Activated CD4-positive, alpha-beta T cell treated with anti-CD3 and anti-CD28 coated beads, Interleukin-2, amount 10 ng/mL, durations not matched to agents 7 days and 5 days (primary cell): ENCODE data around the gene SPANXN1. TPM values are rescaled to one million over a fixed set of nuclear protein-coding genes. Genes with fewer than 3 reads are reported as not detected.
"Not testable (repeated sequence)": the region's sequence is repeated elsewhere in the genome, so short reads cannot be mapped to it uniquely, and the experiment has no call there.

Experiments used
- CTCF ChIA-PET: fragments of 350-600 bp; sonication (Branson Sonifier 250); formaldehyde crosslinking; loops from one replicate; lab custom pipeline; 2021; ENCODE audit warnings: antibody characterized with exemption; lab: Charles Lee
- POLR2A ChIA-PET: fragments of 350-600 bp; sonication (Branson Sonifier 250); formaldehyde crosslinking; loops from one replicate; lab custom pipeline; 2021; ENCODE audit warnings: antibody characterized with exemption; lab: Charles Lee
- DNase-seq: peaks from one replicate; pipeline ENCODE4 v3.0.0-alpha.2; 2020
- H3K27ac Mint-ChIP-seq: one replicate; pipeline ENCODE4 v1.8.0; 2021; ENCODE audit warnings: mild to moderate bottlenecking, moderate library complexity, mixed read lengths
- H3K27me3 Mint-ChIP-seq: one replicate; pipeline ENCODE4 v1.8.0; 2021; ENCODE audit warnings: mixed read lengths
- H3K36me3 Mint-ChIP-seq: one replicate; pipeline ENCODE4 v1.8.0; 2021; ENCODE audit warnings: low read depth, mixed read lengths
- H3K4me1 Mint-ChIP-seq: one replicate; pipeline ENCODE4 v1.8.0; 2021; ENCODE audit warnings: mixed read lengths
- H3K4me3 Mint-ChIP-seq: one replicate; pipeline ENCODE4 v1.8.0; 2021; ENCODE audit warnings: mild to moderate bottlenecking, moderate library complexity, mixed read lengths
- H3K9me3 Mint-ChIP-seq: one replicate; pipeline ENCODE4 v1.8.0; 2021; ENCODE audit warnings: mixed read lengths
- total RNA-seq, 2 experiments: library from RNA; stranded (reverse); gene quantifications; one replicate each; pipeline ENCODE4 v1.2.3, GENCODE V29; 2021

Gene SPANXN1
- total RNA-seq: not detected

DNA sequence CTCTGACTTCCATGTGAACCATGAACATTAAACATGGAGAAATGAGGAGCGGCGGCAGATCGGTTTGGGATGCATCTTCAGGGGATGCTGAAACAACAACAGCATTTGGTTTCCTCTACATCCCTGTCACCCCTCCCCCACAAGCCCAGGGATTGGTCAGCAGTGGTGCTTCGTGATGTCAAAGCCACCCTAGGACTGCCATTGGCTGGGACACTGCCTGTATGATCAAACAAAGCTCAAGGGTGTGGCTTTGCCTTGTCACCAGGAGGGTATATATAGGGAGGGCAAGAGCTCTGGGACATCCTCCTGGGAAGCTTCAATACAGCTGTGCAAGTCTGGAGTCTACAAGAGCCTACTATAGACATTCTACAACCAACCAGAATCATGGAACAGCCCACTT is at the start of gene SPANXN1:
TSS of gene SPANXN1 (plus strand) at position 301 of the 400 bp plus-strand sequence. CDS start at position 385, 84 bp downstream.
- H3K36me3 Mint-ChIP-seq, H3K27me3 Mint-ChIP-seq, H3K4me1 Mint-ChIP-seq, H3K27ac Mint-ChIP-seq, CTCF ChIA-PET, POLR2A ChIA-PET, H3K4me3 Mint-ChIP-seq, DNase-seq, H3K9me3 Mint-ChIP-seq: not testable (repeated sequence)

DNA sequence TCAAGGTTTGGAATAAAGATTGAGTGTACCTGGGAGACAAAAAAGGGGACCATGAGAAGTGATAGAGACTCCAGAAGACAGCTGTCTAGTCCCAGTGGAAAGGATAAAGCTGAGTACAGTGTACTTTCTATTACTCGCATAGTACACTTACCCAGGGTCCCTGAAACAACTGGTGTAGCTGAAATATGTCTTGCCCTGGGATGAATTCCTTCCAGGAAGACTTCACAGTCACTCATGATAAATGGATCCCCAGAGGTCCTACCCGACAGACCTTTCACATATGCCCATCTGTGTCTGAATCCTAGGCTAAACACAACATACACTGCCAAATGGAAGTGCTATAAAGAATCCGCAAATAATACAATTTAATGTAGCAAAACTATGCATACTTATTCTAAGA is 48.2 kb upstream of the SPANXN1 start:
- H3K4me1 Mint-ChIP-seq: no peaks in the 10 kb centered on the region
- ChIA-PET POLR2A (no interaction called here), CTCF (no interaction called here)
- H3K9me3 Mint-ChIP-seq: no peaks in the 10 kb centered on the region
- H3K27me3 Mint-ChIP-seq: no peaks in the 10 kb centered on the region
- no peaks in the 10 kb centered on the region for H3K36me3 Mint-ChIP-seq
- no peak for DNase-seq
- H3K4me3 Mint-ChIP-seq: no peak overlapping the region
- H3K27ac Mint-ChIP-seq: no peak overlapping the region

GRCh38 chrX:145213504-145213903 is 33.8 kb upstream of the SPANXN1 start:
- DNase-seq: no peak
- Mint-ChIP-seq H3K27ac (no peak overlapping the region), H3K4me1 (no peaks in the 10 kb centered on the region), H3K27me3 (no peaks in the 10 kb centered on the region), H3K9me3 (no peaks in the 10 kb centered on the region), H3K36me3 (no peaks in the 10 kb centered on the region), H3K4me3 (no peak overlapping the region)
- CTCF ChIA-PET: no interaction called here
- POLR2A ChIA-PET: no interaction called here

DNA sequence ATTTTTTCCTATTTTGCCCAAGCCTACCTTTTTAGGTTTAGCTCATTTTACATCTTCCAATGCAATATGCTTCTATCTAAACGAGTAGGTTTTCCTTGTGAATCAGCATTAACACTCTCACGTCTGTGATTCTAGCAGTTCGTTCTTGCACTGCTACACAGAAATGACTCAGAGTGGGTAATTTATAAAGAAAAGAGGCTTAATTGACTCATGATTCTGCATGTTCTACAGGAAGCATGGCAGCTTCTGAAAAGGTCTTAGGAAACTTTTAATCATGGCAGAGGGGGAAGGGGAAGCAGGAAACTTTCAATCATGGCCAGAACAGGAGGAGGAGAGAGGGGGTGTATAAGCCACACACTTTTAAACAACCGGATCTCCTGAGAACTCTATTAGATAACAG is 44.9 kb downstream of the SPANXN1 start:
- POLR2A ChIA-PET: no interaction called here
- H3K9me3 Mint-ChIP-seq: peaks cover 5% of the 10 kb centered on the region

More for the DNA sequence above, 44.9 kb downstream of the SPANXN1 start:
- DNase-seq: no peak
- CTCF ChIA-PET: no interaction called here
- H3K27me3 Mint-ChIP-seq: no peaks in the 10 kb centered on the region
- no peak overlapping the region for H3K27ac Mint-ChIP-seq
- H3K4me1 Mint-ChIP-seq: no peaks in the 10 kb centered on the region
- no peak overlapping the region for H3K4me3 Mint-ChIP-seq
- no peaks in the 10 kb centered on the region for H3K36me3 Mint-ChIP-seq
